CD4-positive, CD25-positive, alpha-beta regulatory T cell (primary cell): ENCODE results near the gene TSBP1. TPM values are rescaled to one million over a fixed set of nuclear protein-coding genes. Genes with fewer than 3 reads are reported as not detected.
"Not testable (repeated sequence)": the region's sequence is repeated elsewhere in the genome, so short reads cannot be mapped to it uniquely, and the experiment has no call there.

Source experiments
- ATAC-seq, 2 donors: fragments of 150-1000 bp; cut with Tn5 transposase; one replicate each; pipeline ENCODE4 v1.10.0; 2021; ENCODE audit warnings: low read depth in 2 of 2, moderate number of reproducible peaks in 2 of 2, moderate library complexity in 1 of 2
- DNase-seq, 3 donors: peaks; one replicate each; pipeline versions ENCODE4 v3.0.0 to v3.0.0-alpha.2; 2012 to 2022; ENCODE audit warnings: mixed read lengths in 1 of 3
- H3K27ac ChIP-seq: one replicate; pipeline ENCODE4 v1.7.0; 2013; ENCODE audit warnings: mild to moderate bottlenecking, low read length; ENCODE audit not compliant: insufficient read depth, poor library complexity, severe bottlenecking
- H3K27me3 ChIP-seq: one replicate; pipeline ENCODE4 v1.7.0; 2013; ENCODE audit warnings: low read length; ENCODE audit not compliant: control insufficient read depth, insufficient read depth
- H3K36me3 ChIP-seq: one replicate; pipeline ENCODE4 v1.7.0; 2013; ENCODE audit warnings: mild to moderate bottlenecking, low read length, moderate library complexity; ENCODE audit not compliant: control insufficient read depth, insufficient read depth
- H3K4me1 ChIP-seq: 2 replicates; pipeline ENCODE4 v1.7.0; 2013; ENCODE audit warnings: mild to moderate bottlenecking, low read length; ENCODE audit not compliant: insufficient read depth, control insufficient read depth, poor library complexity, severe bottlenecking
- H3K4me3 ChIP-seq: one replicate; pipeline ENCODE4 v1.7.0; 2013; ENCODE audit warnings: low read depth, mild to moderate bottlenecking, low read length, moderate library complexity
- H3K9me3 ChIP-seq, 2 experiments: 1 replicate in 1 of 2; 2 replicates in 1 of 2; pipeline ENCODE4 v1.7.0; 2013; ENCODE audit warnings: low read length in 2 of 2, mild to moderate bottlenecking in 1 of 2, moderate library complexity in 1 of 2; ENCODE audit not compliant: control insufficient read depth in 2 of 2
- H3K27ac Mint-ChIP-seq, 3 donors: one replicate each; pipeline ENCODE4 v1.8.0; 2020 to 2022; ENCODE audit warnings: mild to moderate bottlenecking in 3 of 3, mixed read lengths in 3 of 3, moderate library complexity in 2 of 3
- H3K27me3 Mint-ChIP-seq: one replicate; pipeline ENCODE4 v1.8.0; 2022; ENCODE audit warnings: mild to moderate bottlenecking, mixed read lengths
- H3K36me3 Mint-ChIP-seq: one replicate; pipeline ENCODE4 v1.8.0; 2020; ENCODE audit warnings: mixed read lengths
- H3K4me1 Mint-ChIP-seq, 4 donors: one replicate each; pipeline ENCODE4 v1.8.0; 2020 to 2022; ENCODE audit warnings: mixed read lengths in 4 of 4, mild to moderate bottlenecking in 1 of 4
- H3K4me3 Mint-ChIP-seq, 4 donors: one replicate each; pipeline ENCODE4 v1.8.0; 2020 to 2022; ENCODE audit warnings: mild to moderate bottlenecking in 4 of 4, mixed read lengths in 4 of 4, moderate library complexity in 3 of 4
- H3K9me3 Mint-ChIP-seq, 7 donors: one replicate each; pipeline ENCODE4 v1.8.0; 2020 to 2022; ENCODE audit warnings: mixed read lengths in 7 of 7, mild to moderate bottlenecking in 3 of 7, moderate library complexity in 2 of 7
- polyA plus RNA-seq, 4 donors: library from polyadenylated mRNA; unstranded; fragments of 300-500 nt; fragmentation: Illumina TruSeq; gene quantifications; one replicate each; pipeline ENCODE4 v1.2.3, GENCODE V29; 2021
- total RNA-seq: library from RNA; stranded (reverse); gene quantifications from one replicate; pipeline ENCODE4 v1.2.3, GENCODE V29; 2022

The TSBP1 gene
- total and polyA plus RNA-seq, 5 donors from 2014 or later = not detected

DNA sequence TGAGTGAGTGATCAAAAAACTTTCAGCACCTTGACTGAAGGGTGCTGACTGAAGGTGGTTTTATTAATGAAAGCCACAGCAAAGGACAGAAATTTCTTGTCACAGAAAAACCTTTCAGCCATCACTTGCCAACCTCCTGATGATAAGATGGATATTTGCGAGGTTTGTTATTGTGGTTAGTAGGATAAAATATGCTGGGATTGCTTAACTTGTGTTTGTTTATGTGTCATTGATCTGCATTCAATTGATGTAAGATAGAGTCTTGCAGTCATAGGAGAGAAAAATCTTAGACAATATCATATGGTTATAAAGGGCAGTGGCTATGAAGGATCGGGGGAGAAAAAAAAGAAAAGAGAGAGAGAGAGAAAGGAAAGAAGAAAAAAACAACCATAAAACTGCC lies 1.2 kb downstream of the TSBP1 start:
- H3K27me3 Mint-ChIP-seq = peaks cover 69% of the 10 kb centered on the region
- Histone ChIP-seq H3K27me3 (peaks cover 30% of the 10 kb centered on the region), H3K36me3 (no peaks in the 10 kb centered on the region), H3K4me1 (no peaks in the 10 kb centered on the region), H3K9me3 (no peaks in the 10 kb centered on the region), H3K27ac (no peak overlapping the region), H3K4me3 (no peak overlapping the region)
- H3K9me3 Mint-ChIP-seq = peaks cover 0 to 5% (median 0%) of the 10 kb centered on the region in 7 donors
- no peaks in the 10 kb centered on the region for H3K4me1 Mint-ChIP-seq
- ATAC-seq = no peak
- no peak overlapping the region for H3K27ac Mint-ChIP-seq
- H3K36me3 Mint-ChIP-seq = no peaks in the 10 kb centered on the region
- DNase-seq = no peak
- H3K4me3 Mint-ChIP-seq = no peak overlapping the region

- Histone ChIP-seq H3K27me3 (peaks cover 37% of the 10 kb centered on the region), H3K9me3 (no peaks in the 10 kb centered on the region), H3K36me3 (no peaks in the 10 kb centered on the region), H3K4me1 (no peaks in the 10 kb centered on the region), H3K27ac (no peak overlapping the region), H3K4me3 (no peak overlapping the region)
- peaks cover 70% of the 10 kb centered on the region for H3K27me3 Mint-ChIP-seq
- ATAC-seq (no peak), DNase-seq (no peak)
- H3K9me3 Mint-ChIP-seq = peaks cover 0 to 5% (median 0%) of the 10 kb centered on the region in 7 donors
- no peak overlapping the region for H3K27ac Mint-ChIP-seq
- H3K36me3 Mint-ChIP-seq = no peaks in the 10 kb centered on the region
- no peaks in the 10 kb centered on the region for H3K4me1 Mint-ChIP-seq
- H3K4me3 Mint-ChIP-seq = no peak overlapping the region
Observed at GRCh38 chr6:32369660-32370059, 2.0 kb downstream of the TSBP1 start.

DNA sequence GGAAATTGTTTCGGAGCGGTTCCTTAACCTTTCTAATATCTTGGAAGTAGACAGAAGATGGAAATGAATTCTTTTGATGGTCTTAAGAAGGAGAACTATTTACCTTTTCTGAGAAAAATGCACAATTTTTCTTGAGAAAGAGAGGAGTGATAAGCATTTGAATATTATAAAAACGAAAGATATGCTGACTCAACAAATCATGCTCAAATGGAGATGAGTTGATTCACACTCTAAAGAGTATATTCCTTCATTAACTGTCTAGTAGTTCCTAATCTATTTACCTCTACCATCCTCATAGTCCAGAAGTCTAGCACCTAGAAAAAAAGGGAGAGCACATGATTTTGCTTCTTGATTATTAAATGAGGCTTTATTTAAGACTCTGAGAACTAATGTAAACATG lies 4.1 kb downstream of the TSBP1 start:
- H3K27ac Mint-ChIP-seq = no peak overlapping the region
- H3K4me1 Mint-ChIP-seq = no peaks in the 10 kb centered on the region
- no peaks in the 10 kb centered on the region for H3K36me3 Mint-ChIP-seq
- Histone ChIP-seq H3K36me3 (no peaks in the 10 kb centered on the region), H3K9me3 (no peaks in the 10 kb centered on the region), H3K27ac (no peak overlapping the region), H3K27me3 (peaks cover 37% of the 10 kb centered on the region), H3K4me3 (no peak overlapping the region), H3K4me1 (no peaks in the 10 kb centered on the region)
- peaks cover 0 to 5% (median 0%) of the 10 kb centered on the region in 7 donors for H3K9me3 Mint-ChIP-seq
- peaks cover 70% of the 10 kb centered on the region for H3K27me3 Mint-ChIP-seq
- DNase-seq (no peak), ATAC-seq (no peak)
- no peak overlapping the region for H3K4me3 Mint-ChIP-seq

- not testable (repeated sequence) for H3K36me3 Mint-ChIP-seq, H3K4me1 Mint-ChIP-seq, H3K4me1 ChIP-seq, H3K27ac Mint-ChIP-seq, H3K36me3 ChIP-seq, H3K27ac ChIP-seq, H3K4me3 ChIP-seq, ATAC-seq, H3K9me3 Mint-ChIP-seq, DNase-seq, H3K9me3 ChIP-seq, H3K4me3 Mint-ChIP-seq
- H3K27me3 ChIP-seq = peaks cover 15% of the 10 kb centered on the region
- H3K27me3 Mint-ChIP-seq = peaks cover 18% of the 10 kb centered on the region
Observed at GRCh38 chr6:32359225-32359624, 12.5 kb downstream of the TSBP1 start.

DNA sequence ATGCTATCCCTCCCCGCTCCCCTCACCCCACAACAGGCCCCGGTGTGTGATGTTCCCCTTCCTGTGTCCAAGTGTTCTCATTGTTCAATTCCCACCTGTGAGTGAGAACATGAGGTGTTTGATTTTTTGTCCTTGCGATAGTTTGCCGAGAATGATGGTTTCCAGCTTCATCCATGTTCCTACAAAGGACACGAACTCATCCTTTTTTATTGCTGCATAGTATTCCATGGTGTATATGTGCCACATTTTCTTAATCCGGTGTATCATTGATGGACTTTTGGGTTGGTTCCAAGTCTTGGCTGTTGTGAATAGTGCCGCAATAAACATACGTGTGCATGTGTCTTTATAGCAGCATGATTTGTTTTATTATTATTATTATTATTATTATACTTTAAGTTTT lies 13.2 kb downstream of the TSBP1 start:
- ATAC-seq, H3K4me3 Mint-ChIP-seq, H3K9me3 Mint-ChIP-seq, H3K4me1 ChIP-seq, H3K4me1 Mint-ChIP-seq, H3K36me3 Mint-ChIP-seq, H3K27ac ChIP-seq, H3K9me3 ChIP-seq, H3K36me3 ChIP-seq, H3K4me3 ChIP-seq, H3K27ac Mint-ChIP-seq, DNase-seq: not testable (repeated sequence)
- peaks cover 19% of the 10 kb centered on the region for H3K27me3 Mint-ChIP-seq
- peaks cover 13% of the 10 kb centered on the region for H3K27me3 ChIP-seq

DNA sequence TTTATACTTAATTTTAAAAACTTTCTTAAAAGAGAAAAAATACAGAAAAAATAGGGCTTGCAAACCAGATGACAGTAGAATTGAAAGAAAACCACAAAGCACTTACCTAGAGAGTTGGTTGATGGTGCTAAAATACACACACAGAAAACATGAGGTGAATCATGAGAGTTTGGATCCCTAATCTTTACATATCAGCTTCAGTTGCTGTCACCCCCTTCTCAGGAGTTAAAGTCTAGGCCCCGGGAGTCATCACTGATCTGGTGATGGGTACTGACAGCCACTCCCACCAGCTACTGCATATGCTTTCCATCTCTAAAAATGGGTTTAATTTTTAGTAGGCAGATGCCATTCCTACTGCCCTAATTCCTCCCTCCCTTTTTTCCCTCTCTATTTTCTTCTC lies 16.7 kb downstream of the TSBP1 start:
- H3K27me3 Mint-ChIP-seq = peaks cover 39% of the 10 kb centered on the region

GRCh38 chr6:32353348-32353747 lies 18.4 kb downstream of the TSBP1 start:
- no peak for DNase-seq
- no peaks in the 10 kb centered on the region for H3K36me3 Mint-ChIP-seq
- H3K9me3 Mint-ChIP-seq = peaks cover 0 to 2% (median 0%) of the 10 kb centered on the region in 7 donors
- Histone ChIP-seq H3K36me3 (no peaks in the 10 kb centered on the region), H3K27me3 (peaks cover 41% of the 10 kb centered on the region), H3K27ac (no peak overlapping the region), H3K4me3 (no peak overlapping the region), H3K4me1 (no peaks in the 10 kb centered on the region), H3K9me3 (no peaks in the 10 kb centered on the region)
- H3K4me1 Mint-ChIP-seq = no peaks in the 10 kb centered on the region
- no peak for ATAC-seq
- H3K27ac Mint-ChIP-seq = no peak overlapping the region
- H3K4me3 Mint-ChIP-seq = no peak overlapping the region
- peaks cover 54% of the 10 kb centered on the region for H3K27me3 Mint-ChIP-seq

More for the DNA sequence above, 16.7 kb downstream of the TSBP1 start:
- Histone ChIP-seq H3K36me3 (no peaks in the 10 kb centered on the region), H3K27ac (no peak overlapping the region), H3K4me3 (no peak overlapping the region), H3K9me3 (no peaks in the 10 kb centered on the region), H3K27me3 (peaks cover 27% of the 10 kb centered on the region), H3K4me1 (no peaks in the 10 kb centered on the region)
- peaks cover 0 to 2% (median 0%) of the 10 kb centered on the region in 7 donors for H3K9me3 Mint-ChIP-seq
- ATAC-seq = no peak
- H3K36me3 Mint-ChIP-seq = no peaks in the 10 kb centered on the region
- no peaks in the 10 kb centered on the region for H3K4me1 Mint-ChIP-seq
- H3K27ac Mint-ChIP-seq = no peak overlapping the region
- no peak for DNase-seq
- no peak overlapping the region for H3K4me3 Mint-ChIP-seq

GRCh38 chr6:32340242-32340641 lies 31.5 kb downstream of the TSBP1 start:
- no peak overlapping the region for H3K4me3 Mint-ChIP-seq
- peaks cover 0 to 3% (median 1%) of the 10 kb centered on the region in 4 donors for H3K4me1 Mint-ChIP-seq
- no peak for ATAC-seq
- H3K27ac Mint-ChIP-seq = no peak overlapping the region
- H3K27me3 Mint-ChIP-seq = peaks cover 46% of the 10 kb centered on the region
- no peaks in the 10 kb centered on the region for H3K9me3 Mint-ChIP-seq
- Histone ChIP-seq H3K27ac (no peak overlapping the region), H3K36me3 (no peaks in the 10 kb centered on the region), H3K9me3 (no peaks in the 10 kb centered on the region), H3K4me3 (no peak overlapping the region), H3K4me1 (no peaks in the 10 kb centered on the region), H3K27me3 (peaks cover 14% of the 10 kb centered on the region)
- H3K36me3 Mint-ChIP-seq = no peaks in the 10 kb centered on the region
- DNase-seq = no peak
